Measurements from ENCODE around the gene YWHAH. TPM values are rescaled to one million over a fixed set of nuclear protein-coding genes. Genes with fewer than 3 reads are reported as not detected.

Gene YWHAH
- total RNA-seq, 2 donors from 2014 or later, result 162 to 193 TPM

- no peak overlapping the region for H3K27ac Mint-ChIP-seq
- Histone ChIP-seq H3K4me1 (ENCODE audit: control insufficient read depth, insufficient read depth, low read length) (no peaks in the 10 kb centered on the region), H3K4me3 (ENCODE audit: low read length) (no peak overlapping the region), H3K27me3 (ENCODE audit: control insufficient read depth, insufficient read depth, low read length, poor library complexity, severe bottlenecking) (no peaks in the 10 kb centered on the region), H3K9me3 (ENCODE audit: control insufficient read depth, low read length) (no peaks in the 10 kb centered on the region), H3K27ac (ENCODE audit: low read depth, low read length) (no peak overlapping the region), H3K36me3 (ENCODE audit: control insufficient read depth, insufficient read depth, low read length) (no peaks in the 10 kb centered on the region), H3K9ac (ENCODE audit: extremely low read depth, low read length, poor library complexity, severe bottlenecking) (no peak overlapping the region)
- no peaks in the 10 kb centered on the region for H3K9me3 Mint-ChIP-seq
- no peak for DNase-seq
- no peaks in the 10 kb centered on the region for H3K27me3 Mint-ChIP-seq (ENCODE audit: insufficient read depth)
- no peaks in the 10 kb centered on the region for H3K36me3 Mint-ChIP-seq (ENCODE audit: low read depth)
- 81 to 85% methylated on average over 3 to 5 of the region's 5 CpGs for WGBS, 2 experiments (ENCODE audit: insufficient coverage in 1 of 2, insufficient read length in 1 of 2)
- no peak overlapping the region for H3K4me3 Mint-ChIP-seq
- H3K4me1 Mint-ChIP-seq, result peaks cover 3% of the 10 kb centered on the region
- TF ChIP-seq CTCF (conservative IDR thresholded peaks at IDR 0.05), result no peak
Measured at GRCh38 chr22:31932863-31933262, 11.5 kb upstream of the YWHAH start.

DNA sequence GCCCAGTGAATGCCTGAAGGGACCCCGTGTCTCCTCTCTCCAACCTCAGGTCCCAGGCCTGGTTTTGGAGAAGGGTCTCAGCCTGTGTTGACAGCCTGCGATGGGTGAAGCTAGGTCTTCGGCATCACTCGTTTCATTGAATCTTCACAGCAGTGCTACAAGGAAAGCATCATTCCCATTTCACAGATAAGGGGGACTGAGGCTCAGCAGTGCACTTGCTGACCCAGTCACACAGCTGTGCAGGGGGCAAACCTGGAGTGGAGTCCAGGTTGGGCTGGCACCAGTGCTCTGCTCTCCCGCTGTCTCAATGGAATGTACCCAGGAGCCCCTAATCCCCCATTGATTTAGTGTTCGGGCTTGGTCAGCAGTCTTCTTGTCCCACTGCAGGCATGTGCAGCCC lies 10.9 kb upstream of the YWHAH start:
- TF ChIP-seq CTCF (conservative IDR thresholded peaks at IDR 0.05), result no peak
- H3K27me3 Mint-ChIP-seq (ENCODE audit: insufficient read depth), result no peaks in the 10 kb centered on the region
- no peak overlapping the region for H3K27ac Mint-ChIP-seq
- no peak for DNase-seq
- H3K9me3 Mint-ChIP-seq, result no peaks in the 10 kb centered on the region
- no peaks in the 10 kb centered on the region for H3K27me3 ChIP-seq (ENCODE audit: control insufficient read depth, insufficient read depth, low read length, poor library complexity, severe bottlenecking)
- H3K4me3 Mint-ChIP-seq, result no peak overlapping the region
- no peaks in the 10 kb centered on the region for H3K36me3 Mint-ChIP-seq (ENCODE audit: low read depth)
- 97% methylated on average over 6 of the region's 6 CpGs for WGBS, 2 experiments (ENCODE audit: insufficient coverage in 1 of 2, insufficient read length in 1 of 2)
- no peaks in the 10 kb centered on the region for H3K36me3 ChIP-seq (ENCODE audit: control insufficient read depth, insufficient read depth, low read length)
- no peaks in the 10 kb centered on the region for H3K9me3 ChIP-seq (ENCODE audit: control insufficient read depth, low read length)
- H3K4me3 ChIP-seq (ENCODE audit: low read length), result no peak overlapping the region
- peaks cover 3% of the 10 kb centered on the region for H3K4me1 Mint-ChIP-seq
- H3K27ac ChIP-seq (ENCODE audit: low read depth, low read length), result no peak overlapping the region
- no peak overlapping the region for H3K9ac ChIP-seq (ENCODE audit: extremely low read depth, low read length, poor library complexity, severe bottlenecking)
- no peaks in the 10 kb centered on the region for H3K4me1 ChIP-seq (ENCODE audit: control insufficient read depth, insufficient read depth, low read length)

DNA sequence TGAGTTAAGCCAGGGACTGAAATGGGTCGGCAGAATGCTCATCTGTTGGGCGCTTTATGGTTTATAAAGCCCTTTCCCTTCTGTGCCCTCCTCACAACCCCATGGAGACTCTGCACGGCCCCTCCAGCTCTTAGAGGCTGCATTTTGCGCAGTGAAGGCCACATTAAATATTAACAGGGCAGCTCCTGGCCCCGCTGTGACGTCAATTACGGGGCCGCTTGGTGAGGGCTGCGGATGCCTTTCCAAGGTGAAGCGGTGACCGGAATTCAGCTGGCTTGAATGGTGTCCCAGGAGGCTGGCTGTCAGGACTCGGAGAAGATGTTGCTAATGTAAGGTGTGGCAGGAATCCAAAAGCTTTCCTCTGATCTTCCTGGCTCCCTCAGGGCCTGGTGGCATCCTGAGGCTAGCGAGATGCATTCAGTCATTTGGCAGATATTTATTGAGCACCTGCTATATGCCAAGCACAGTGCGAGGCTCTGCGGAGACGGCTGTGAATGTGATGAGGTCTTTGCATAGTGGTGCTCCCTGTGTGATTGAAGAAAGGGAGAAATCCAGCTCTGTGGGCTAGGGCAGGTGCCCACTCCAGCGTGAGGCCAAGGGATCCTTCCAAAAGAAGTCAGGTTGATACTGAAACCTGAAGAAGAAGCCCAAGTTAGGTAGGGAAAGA lies 10.4 kb upstream of the YWHAH start:
- Histone ChIP-seq H3K9ac (ENCODE audit: extremely low read depth, low read length, poor library complexity, severe bottlenecking) (no peak overlapping the region), H3K4me3 (ENCODE audit: low read length) (no peak overlapping the region), H3K27me3 (ENCODE audit: control insufficient read depth, insufficient read depth, low read length, poor library complexity, severe bottlenecking) (no peaks in the 10 kb centered on the region), H3K4me1 (ENCODE audit: control insufficient read depth, insufficient read depth, low read length) (no peaks in the 10 kb centered on the region), H3K9me3 (ENCODE audit: control insufficient read depth, low read length) (no peaks in the 10 kb centered on the region), H3K36me3 (ENCODE audit: control insufficient read depth, insufficient read depth, low read length) (no peaks in the 10 kb centered on the region), H3K27ac (ENCODE audit: low read depth, low read length) (no peak overlapping the region)
- no peaks in the 10 kb centered on the region for H3K36me3 Mint-ChIP-seq (ENCODE audit: low read depth)
- H3K4me1 Mint-ChIP-seq, result peaks cover 3% of the 10 kb centered on the region
- no peaks in the 10 kb centered on the region for H3K9me3 Mint-ChIP-seq
- TF ChIP-seq CTCF (conservative IDR thresholded peaks at IDR 0.05), result no peak
- H3K27me3 Mint-ChIP-seq (ENCODE audit: insufficient read depth), result no peaks in the 10 kb centered on the region
- H3K27ac Mint-ChIP-seq, result no peak overlapping the region
- 94 to 98% methylated on average over 16 to 17 of the region's 17 CpGs for WGBS, 2 experiments (ENCODE audit: insufficient coverage in 1 of 2, insufficient read length in 1 of 2)
- no peak for DNase-seq
- no peak overlapping the region for H3K4me3 Mint-ChIP-seq
